ENCODE results near the gene TNK2.
"Not testable (repeated sequence)": the region's sequence is repeated elsewhere in the genome, so short reads cannot be mapped to it uniquely, and the experiment has no call there.

Gene TNK2

DNA sequence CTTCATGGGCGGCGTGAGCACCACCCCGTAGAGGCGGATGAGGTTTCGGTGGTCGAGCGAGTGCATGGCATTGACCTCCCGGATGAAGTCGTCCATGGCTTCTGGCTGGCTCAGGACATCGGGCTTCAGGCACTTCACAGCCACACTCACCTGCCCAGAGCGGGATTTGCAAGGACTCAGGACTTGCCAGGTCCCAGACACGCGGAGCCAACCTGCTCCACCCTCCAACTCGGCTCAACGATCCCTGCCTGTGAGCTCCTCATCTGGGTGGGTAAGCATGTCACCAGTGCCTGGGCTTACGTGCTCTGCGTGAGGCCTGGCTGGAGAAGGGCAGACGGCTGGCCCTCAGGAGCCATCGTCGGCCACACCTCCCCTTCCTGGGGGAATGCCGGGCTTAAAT lies 25.2 kb downstream of the TNK2 start:
- DNase-seq = no peak

DNA sequence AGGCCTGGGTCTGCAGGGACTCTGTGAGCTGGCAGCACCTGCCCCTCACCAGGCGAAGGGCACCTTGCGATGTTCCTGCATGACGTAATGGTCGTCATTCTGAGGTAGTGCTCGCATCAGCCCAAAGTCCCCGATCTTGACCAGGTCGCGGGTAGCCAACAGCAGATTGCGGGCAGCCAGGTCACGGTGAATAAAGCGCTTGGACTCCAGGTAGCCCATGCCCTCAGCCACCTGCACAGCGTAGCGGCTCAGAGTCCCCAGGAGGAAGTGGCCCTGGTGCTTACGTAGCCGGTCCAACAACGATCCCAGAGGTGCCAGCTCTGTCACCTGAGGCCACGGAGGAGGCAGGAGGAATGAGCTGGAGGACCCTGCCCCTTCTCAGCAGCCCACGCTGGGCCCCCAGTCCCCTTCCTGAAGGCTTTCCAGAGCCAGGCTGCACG lies 26.3 kb downstream of the TNK2 start:
- DNase-seq = no peak

DNA sequence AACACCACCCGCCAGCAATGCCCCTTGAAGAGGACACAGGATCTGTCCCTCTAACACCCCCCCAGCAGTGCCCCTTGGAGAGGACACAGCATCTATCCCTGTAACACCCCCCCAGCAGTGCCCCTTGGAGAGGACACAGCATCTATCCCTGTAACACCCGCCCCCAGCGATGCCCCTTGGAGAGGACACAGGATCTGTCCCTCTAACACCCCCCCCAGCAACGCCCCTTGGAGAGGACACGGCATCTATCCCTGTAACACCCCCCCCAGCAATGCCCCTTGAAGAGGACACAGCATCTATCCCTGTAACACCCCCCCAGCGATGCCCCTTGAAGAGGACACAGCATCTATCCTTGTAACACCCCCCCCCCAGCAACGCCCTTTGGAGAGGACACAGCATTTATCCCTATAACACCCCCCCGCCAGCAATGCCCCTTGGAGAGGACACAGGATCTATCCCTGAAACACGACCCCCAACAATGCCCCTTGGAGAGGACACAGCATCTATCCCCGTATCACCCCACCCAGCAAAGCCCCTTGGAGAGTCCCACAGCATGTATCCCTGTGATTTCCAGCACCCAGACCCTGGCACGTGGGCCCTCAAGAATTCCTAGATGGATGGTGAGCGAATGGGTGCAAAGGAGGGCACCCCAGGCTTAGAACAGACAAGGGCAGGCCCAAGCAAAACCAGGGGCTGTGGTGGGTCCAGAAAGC lies 26.9 kb downstream of the TNK2 start:
- DNase-seq = no peak

DNA sequence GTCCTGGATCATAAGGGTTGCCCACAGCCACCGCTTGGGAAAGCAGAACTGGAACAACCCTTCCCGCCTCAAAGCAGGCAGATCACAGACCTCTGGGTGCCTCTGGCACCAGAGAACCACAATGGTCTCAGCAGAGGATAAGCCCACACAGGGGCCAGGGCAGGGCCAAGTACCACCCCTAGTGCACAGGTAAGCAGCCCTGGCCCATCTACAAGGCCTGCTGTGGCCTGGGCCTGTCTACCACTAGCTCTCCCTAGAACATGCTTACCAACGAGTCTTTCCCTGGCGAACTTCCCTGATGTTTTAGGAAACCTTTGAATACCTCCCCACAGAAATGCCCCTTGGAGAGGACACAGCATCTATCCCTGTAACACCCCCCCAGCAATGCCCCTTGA lies 28.3 kb downstream of the TNK2 start:
- DNase-seq = no peak

DNA sequence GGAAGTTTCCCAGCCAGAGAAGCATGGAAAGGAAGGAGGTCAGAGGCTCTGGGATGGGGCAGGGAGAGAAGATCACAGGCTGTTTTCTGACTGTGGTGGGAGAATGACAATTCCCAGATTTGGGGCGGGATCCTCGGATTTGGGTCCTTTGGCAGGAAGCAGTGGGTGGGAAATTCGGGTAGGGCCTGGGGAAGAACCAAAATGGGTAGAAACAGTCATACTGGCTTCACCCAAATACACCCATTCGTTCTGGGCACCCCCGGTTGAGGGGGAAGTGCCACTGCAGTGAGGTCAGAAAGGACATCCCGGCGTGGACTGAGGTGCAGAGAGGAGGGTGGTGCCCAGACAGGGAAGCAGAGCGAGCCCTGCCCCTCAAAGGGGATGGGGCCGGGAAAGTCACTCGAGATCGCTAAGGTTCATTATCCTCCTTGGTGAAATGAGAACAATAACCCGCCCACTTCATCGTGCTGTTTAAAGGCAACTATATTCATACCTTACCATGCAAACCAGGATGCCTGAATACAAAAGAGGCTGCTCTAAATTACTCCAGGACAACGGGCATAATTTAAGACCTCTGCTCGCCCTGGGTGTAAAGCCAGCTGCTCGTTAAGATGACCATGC lies 28.8 kb downstream of the TNK2 start:
- no peak for DNase-seq

DNA sequence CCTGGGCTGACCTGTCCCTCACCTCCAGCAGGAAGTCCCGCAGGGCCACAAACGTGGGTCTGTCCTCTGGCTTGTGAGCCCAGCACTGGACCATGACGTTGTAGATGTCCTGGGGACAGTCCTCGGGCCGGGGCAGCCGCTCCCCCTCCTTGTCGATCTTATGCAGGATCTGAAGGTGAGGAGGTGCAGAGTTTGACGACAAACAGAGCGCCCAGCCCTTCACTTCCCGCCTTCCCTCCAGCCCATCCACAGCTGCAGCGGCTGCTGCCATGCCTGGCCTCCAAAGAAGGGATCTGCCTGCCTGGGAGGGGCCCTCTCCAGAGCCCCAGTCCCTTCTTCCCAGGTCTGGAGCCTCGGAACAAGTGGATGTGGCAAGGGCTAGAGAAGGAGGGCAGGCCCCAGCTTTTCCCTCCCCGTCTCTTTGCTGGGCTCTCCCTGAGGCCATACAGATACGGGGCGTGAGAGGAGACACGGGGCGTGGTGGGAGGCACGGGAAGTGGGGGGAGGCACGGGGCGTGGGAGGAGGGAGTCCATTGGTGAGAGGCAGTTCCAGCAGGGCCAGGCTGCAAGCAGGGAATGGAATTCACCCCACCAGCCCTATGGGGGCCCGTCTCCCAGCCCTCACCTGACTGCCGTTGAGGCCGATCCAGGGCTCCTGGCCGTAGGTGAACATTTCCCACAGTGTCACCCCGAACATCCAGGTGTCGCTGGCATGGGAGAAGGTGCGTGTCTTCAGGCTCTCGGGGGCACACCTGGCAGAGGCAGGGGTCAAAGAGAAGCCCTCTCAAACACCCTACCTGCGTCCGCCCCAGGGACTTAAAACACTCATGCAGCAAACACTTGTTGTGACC lies 29.7 kb downstream of the TNK2 start:
- DNase-seq = no peak

DNA sequence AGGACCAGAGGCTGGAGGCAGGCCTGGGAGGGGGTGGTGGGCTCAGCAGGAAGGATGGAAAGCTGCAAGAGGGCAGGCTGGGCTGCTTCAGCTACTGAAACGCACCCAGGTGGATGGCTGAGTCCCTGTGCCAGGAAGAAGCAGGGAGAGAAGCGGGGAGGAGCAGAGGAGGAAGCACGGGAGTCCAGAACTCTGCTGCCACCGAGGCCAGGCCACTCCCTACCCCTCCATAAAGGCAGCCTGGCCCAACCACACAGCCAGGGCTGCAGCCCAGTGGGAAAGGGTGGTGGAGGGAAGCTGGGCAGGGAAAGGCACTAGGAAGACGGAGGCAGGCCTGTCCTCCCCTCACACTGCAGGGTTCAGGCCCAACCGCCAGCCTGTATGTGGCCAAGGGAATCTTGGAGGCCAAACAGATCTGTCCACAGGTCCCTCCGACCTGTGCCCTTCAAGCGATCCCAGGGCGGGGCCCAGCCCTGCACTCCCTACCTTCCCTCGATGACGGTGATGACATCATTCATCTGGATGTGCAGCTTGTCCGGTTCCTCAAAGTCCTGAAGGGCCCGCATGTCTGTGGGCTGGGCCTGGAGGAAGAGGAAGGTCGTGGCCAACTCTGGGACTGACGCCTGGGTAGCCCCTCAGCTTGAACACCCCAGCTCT lies 30.5 kb downstream of the TNK2 start:
- no peak for DNase-seq

DNA sequence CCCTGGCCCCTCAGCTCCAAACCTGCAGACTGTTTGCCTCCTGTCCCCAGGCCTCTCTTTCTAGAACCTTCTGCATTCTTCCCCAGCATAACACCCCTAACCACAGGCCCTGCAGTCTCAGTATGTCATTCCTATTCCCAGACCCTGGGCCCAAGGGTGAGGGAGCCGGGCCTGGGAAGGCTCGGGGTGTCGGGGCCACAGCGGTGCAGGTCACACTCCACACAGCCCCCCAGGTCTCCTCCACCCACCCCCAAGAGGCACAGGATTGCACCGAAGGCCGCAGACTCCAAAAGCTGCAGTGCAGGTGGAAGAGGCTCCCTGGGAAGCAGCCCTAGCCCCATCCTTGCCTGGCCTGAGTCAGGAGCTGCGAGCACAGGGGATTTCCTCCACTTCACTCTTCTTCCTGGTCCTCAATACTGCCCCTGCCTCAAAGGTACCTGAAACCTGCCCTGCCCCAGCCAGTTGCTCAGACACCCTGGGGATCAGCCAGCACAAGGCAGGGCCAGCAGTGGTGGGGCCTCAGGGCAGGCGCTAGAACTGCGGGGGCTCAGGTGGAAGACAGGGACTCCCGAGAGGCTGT lies 31.1 kb downstream of the TNK2 start:
- no peak for DNase-seq

DNA sequence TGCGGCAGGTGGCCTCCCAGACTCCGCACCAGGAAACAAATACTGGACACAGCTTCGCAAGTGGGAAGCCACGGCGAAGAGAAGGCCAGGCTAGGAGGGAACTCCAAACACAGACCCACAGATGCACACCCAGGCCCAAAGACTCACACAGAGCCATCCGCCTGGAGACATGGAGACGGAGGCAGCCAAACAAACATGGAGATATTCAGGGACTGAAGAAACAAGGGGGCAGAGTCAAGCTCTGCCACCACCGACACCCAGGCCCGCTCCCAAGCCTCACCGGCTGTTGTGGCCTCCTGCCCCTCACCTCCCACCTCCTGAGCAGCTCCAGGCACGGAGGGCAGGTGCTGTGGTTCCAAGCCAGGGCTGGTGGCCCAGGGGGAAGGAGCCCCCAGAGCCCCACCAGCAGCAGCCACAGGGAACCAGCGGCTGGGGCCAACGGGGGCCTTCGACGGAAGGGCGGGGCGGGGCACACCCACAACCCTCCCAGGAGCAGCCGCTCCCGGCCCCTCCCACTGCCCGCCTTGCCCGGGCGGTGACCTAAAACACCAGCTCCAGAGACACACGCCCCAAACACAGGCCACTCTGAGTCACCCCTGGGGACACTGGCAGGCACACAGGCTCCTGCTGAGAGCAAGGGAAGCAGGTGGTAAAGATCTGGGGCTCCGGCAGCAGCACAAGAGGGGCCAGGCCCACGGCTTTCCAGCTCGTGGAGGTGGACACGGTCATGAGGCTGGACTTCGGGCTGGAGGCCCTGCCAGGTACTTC lies 31.9 kb downstream of the TNK2 start:
- DNase-seq = no peak

DNA sequence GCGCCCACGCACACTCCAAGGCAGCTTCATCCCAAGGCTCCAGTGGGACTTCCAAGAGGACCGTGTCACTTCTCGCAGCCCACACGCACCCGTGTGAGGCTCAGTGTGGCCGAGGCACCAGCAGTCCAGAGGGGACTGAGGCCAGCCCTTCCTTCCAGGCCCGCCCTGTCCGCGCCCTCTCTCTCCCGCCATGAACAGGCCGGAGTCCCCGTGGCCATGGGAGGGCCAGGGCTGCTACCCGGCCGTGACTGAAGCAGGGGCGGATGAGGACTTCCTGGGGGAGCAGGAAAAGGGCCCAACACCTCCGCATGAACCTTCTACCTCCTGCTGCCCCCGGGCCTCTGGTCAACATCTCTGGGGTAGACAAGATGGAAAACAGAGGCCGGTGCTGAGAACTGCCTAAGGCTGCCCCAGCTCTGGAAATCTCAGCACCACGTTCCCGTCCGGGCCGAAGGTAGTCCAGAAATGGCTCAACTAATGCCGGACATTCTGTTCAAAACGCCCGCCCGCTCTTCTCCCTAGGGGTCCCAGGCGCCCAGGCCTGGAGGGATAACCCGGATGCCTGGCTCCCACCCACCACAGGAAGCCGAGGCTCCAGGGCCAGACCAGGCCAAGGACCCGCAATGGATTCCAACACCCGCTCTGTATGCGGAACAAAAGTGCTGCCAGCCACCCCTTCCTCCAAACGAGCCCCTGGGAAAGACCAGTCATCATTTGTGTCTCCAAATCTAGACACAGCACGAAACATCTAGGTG lies 32.7 kb downstream of the TNK2 start:
- no peak for DNase-seq

DNA sequence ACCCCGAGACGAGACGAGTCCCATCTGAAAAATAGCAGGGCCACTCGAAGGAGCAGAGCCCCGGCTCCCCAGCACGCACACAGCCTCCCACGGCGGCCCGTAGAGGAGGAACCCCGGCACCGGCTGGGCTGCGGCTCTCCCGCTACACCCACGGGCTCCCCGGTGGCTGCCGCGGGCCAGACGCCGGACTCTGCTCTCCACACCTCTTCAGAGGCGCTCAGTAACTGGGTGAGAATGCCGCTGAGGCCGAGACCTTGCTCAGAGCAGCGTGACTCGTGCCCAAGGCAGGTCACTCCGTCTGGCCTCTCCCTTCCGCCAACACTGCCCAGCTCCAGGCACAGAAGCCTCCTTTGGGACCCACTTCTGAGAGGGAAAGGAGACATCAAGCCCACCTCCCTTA lies 34.4 kb downstream of the TNK2 start:
- no peak for DNase-seq

DNA sequence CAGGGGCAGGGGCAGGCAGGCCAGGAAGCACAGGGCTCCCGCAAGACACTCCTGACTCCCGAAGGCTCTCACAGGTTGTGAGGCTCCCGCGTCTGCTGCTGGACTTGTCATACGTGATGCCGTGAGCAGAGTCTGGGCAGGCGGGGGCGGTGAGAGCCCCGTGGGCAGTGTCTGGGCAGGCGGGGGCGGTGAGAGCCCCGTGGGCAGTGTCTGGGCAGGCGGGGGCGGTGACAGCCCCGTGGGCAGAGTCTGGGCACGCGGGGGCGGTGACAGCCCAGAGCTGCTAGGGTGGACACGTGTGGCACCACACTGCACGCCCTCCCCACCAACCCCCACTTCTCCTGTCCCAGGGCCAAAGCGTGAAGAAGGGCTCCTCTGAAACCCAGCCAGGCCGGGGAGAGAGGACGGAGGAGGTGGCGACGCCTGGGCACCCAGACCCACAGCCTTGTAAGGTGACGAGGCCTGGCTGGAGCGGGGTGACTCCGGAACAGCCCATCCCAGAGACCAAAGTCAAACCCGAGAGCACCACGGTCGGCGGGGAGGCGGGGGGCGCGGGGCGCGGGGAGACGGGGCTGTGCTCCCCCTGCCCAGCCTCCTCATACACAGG lies 35.0 kb downstream of the TNK2 start:
- no peak for DNase-seq

DNA sequence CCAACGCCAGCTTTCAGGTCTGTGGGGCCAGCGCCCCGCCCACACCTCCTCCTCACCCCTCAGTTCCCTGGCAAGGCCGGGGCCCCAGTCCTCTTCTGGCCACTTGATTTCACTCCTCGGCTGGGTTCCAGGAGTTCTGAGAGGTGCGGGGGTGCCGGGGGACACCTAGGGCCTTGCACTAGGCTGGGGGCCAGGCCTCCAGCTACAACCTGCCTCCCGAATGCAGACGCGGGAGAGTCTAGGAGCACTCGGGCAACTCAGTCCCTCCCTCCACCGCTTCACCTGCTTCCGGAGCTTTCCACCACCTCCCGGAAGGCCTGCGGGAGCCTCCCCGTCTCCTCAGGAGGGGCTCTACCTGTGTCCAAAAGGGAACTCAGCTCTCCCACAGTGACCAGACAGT lies 35.6 kb downstream of the TNK2 start:
- no peak for DNase-seq

DNA sequence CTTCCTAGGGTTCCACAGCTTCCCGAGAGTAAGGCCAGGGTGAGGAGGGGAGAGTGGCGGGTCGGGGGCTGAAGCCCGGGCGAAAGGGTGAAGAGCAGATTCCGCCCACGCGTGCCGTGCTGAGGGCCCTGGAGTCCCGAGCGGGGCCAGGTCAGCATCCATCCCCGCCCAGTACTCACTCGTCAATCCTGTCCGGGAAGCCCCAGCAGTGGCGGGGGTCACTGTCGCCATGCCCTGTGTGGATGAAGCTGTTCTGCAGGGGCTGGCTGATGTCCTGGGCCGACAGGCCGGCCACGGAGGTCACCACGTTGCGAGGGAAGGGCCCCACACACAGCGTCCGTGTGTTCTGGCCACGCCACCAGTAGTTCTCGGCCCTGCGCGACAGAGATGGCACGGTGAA lies 36.3 kb downstream of the TNK2 start:
- DNase-seq = no peak

DNA sequence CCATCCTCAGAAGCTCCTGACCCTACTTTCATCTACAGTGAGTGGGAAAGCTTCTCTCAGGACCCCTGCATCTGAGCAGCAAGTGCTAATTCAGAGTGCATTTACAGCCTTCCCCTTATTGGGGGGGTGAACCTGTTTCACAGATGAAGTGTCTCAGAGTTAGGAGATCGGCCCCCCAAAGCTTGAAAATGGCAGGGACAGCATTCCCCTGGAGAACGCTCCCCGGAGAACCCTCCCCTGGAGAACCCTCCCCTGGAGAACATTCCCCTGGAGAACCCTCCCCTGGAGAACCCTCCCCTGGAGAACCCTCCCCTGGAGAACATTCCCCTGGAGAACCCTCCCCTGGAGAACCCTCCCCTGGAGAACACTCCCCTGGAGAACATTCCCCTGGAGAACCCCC lies 36.7 kb downstream of the TNK2 start:
- not testable (repeated sequence) for DNase-seq

DNA sequence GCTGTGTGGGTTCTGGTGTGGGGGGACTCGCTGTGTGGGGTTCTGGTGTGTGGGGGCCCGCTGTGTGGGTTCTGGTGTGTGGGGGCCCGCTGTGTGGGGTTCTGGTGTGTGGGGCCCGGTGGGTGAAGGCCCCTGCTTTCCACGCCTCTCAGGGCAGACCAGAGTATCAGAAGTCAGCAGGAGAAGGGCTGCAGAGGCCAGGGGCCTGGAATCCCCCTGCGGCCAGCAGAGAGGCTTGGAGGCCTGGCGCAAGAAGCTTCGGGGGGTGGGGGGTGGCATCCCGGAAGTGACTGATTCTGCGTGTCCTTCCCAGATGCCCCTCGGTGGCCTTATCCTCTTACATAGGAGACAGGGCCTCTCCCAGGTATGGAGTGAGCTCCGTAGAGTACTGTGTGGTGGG lies 37.4 kb downstream of the TNK2 start:
- DNase-seq = no peak

DNA sequence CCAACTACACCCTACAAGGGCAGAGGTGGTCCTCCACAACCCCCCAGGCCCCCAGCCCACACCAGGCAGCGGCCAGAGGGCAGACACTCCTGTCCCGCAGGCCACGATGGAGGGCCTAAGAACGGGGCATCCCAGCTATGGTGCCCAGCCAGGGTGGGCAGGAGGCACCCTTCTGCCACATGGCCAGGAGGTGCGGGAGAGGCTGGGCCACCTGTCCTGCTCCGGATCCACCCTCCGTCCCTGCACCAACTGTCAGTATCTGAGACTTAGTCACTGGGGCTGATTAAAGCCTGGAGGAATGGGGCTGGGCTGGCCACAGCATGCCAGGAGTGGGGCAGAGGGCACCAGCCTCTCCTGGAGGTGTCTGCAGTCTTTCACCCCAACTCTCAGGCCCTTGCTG lies 37.9 kb downstream of the TNK2 start:
- DNase-seq = no peak

DNA sequence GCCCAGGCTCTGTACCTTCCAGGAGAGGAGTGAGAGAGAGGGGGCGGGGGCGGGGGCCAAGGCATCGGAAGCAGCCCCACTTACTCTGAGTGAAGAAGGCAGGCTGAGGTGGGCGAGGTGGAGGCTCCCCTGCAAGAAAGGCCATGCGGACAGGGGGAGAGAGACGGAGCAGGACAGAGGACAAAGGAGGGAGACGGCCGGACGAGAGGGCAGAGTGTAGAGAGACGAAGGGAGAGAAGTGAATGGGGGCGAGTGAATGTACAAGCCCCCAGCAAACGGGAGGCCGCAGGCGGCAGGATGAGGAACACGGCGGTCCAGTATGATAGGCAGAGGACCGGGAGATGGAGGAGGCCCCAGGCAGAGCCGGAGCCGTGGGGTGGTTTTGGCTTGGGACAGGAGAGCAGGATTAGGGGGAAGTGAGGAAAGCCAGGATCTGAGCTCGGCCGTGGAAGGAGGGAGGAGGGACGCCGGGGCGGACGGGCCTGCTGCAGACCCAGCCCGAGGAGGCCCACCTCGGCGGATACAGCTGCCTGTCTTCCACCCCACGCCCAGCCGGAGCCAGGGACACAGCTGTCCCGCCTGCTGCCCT lies 38.8 kb downstream of the TNK2 start:
- no peak for DNase-seq

DNA sequence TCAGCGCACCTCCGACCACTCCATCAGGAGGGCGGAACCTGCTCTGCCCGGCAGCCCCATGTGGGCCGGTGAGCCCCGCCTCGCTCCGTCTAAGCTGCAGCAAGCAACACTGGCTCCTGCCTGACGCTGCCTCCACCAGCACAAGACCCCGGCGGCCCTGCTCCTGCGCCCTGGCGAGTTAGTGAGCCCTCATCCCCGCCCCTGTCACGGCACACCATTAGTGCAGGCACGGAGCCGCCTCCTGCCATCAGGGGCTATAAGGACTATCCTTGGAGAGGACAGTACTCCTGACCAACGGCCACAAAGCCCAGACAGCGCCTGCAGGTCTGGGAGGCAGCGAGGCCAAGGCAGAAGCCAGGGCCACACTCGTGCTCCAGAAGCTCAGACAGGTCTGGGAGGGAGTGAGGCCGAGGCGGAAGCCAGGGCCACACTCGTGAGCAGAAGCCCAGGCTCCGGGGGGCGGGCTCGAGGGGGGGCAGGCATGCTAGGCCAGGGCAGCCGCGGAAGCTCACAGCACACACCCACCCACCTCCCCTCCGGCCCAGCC lies 39.4 kb downstream of the TNK2 start:
- DNase-seq = no peak

DNA sequence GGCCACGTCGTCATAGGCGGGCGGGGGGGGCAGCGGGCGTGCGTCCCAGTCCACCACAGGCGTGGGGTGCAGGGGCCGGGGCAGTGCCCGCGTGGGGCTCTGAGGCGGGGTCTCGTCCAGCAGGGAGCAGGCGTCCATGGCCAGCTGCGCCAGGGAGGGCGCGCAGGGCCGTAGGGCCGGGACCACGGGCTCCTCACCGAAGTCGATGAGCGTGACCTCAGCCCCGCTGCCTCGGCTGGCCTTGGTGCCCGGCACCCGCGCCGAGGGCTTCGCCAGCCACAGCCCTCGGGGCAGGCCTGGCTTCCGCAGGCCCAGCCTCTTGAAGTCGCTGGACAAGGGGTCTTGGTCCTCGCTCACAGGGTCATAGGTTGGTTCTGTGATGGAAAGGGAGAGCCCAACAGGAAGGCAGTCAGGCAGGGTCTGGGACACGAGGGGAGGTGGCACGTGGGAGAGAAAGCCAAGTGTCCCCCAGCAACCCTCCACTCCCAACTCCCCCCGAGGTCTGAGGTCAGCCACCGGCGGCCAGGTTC lies 40.0 kb downstream of the TNK2 start:
- no peak for DNase-seq

Data from SIG-M5 (cell line).